H1 (cell line): ENCODE data around the gene AKT1S1. TPM values are rescaled to one million over a fixed set of nuclear protein-coding genes. Genes with fewer than 3 reads are reported as not detected.

ENCODE experiments used
- BACH1 ChIP-seq: IDR thresholded peaks from 2 replicates; pipeline ENCODE4 v1.6.1; 2012; ENCODE audit warnings: low read length, improper control_type of control experiment
- CHD1 ChIP-seq: IDR thresholded peaks from 2 replicates; pipeline ENCODE4 v1.6.1; 2012; ENCODE audit warnings: low read depth, low read length, improper control_type of control experiment
- HDAC2 ChIP-seq, 2 experiments: fragments of 300-600 bp in 1 of 2; sonication (generic) in 1 of 2; IDR thresholded peaks; 2 replicates each; pipeline ENCODE4 v1.6.1; 2011 to 2012; ENCODE audit warnings: low read depth in 2 of 2, low read length in 2 of 2, mild to moderate bottlenecking in 2 of 2, moderate library complexity in 2 of 2, borderline replicate concordance in 1 of 2, inconsistent platforms in 1 of 2
- HDAC6 ChIP-seq: IDR thresholded peaks from one replicate; pipeline ENCODE4 v1.7.1; 2012; ENCODE audit warnings: low read depth, mild to moderate bottlenecking, inconsistent platforms, low read length, moderate library complexity
- RAD21 ChIP-seq, 2 experiments: IDR thresholded peaks in 1 of 2; conservative IDR thresholded peaks in 1 of 2; 2 replicates each; pipeline ENCODE4 v1.6.1; 2011; ENCODE audit warnings: low read depth in 2 of 2, low read length in 2 of 2, improper control_type of control experiment in 1 of 2, inconsistent platforms in 1 of 2, mild to moderate bottlenecking in 1 of 2, moderate library complexity in 1 of 2
- RNF2 ChIP-seq: fragments of 200-900, 300-1000 bp; sonication (generic); IDR thresholded peaks from 2 replicates; pipeline ENCODE4 v1.7.1; 2016; ENCODE audit warnings: borderline replicate concordance, low read depth, mild to moderate bottlenecking, antibody characterized with exemption, low read length; ENCODE audit not compliant: poor library complexity, severe bottlenecking; ENCODE audit errors: missing control alignments
- SIX5 ChIP-seq: IDR thresholded peaks from 2 replicates; pipeline ENCODE4 v1.6.1; 2011; ENCODE audit warnings: mild to moderate bottlenecking, low read depth, low read length
- SRF ChIP-seq: IDR thresholded peaks from 2 replicates; pipeline ENCODE4 v1.6.1; 2011; ENCODE audit warnings: mild to moderate bottlenecking, low read depth, low read length, moderate library complexity
- TAF7 ChIP-seq: optimal IDR thresholded peaks from 2 replicates; pipeline ENCODE3; 2011; ENCODE audit warnings: low read depth, mild to moderate bottlenecking, inconsistent platforms, low read length, moderate library complexity, borderline replicate concordance
- ZNF274 ChIP-seq: IDR thresholded peaks from 2 replicates; pipeline ENCODE4 v1.7.0; 2012; ENCODE audit warnings: low read length, borderline replicate concordance; ENCODE audit errors: extremely low read depth
- polyA plus RNA-seq, 7 experiments: library from polyadenylated mRNA; depleted of rRNA in 3 of 7; stranded (reverse) in 5 of 7; unstranded in 2 of 7; fragments of >200 nt in 5 of 7; fragments of 200-250 nt in 2 of 7; gene quantifications; 1 replicate in 5 of 7; 2 replicates in 1 of 7; 4 replicates in 1 of 7; pipeline versions ENCODE4 v1.2.1 to v1.2.3, GENCODE V29; 2011 to 2013; ENCODE audit warnings: missing spikeins in 2 of 7, mixed read lengths in 2 of 7
- total RNA-seq: library from RNA; stranded (reverse); fragmentation: NEBNext Ultra II Directional; extraction: Animal tissue kit (Norgen Biotek cat#: 25700); gene quantifications from 2 replicates; pipeline ENCODE4 v1.2.1, GENCODE V29; 2021
- TF ChIP-seq, protein P1 (sequence below): fragments of 300-600 bp; sonication (generic); IDR thresholded peaks from 2 replicates; pipeline ENCODE4 v1.7.1; 2012; ENCODE audit warnings: low read length, moderate library complexity, mild to moderate bottlenecking, inconsistent platforms; ENCODE audit not compliant: insufficient replicate concordance

Gene AKT1S1
- total and polyA plus RNA-seq, 2 of the 8 experiments (the other 6 are each of a cell fraction or from before 2014, with no cell fraction given) = 40.7 to 45.9 TPM

DNA sequence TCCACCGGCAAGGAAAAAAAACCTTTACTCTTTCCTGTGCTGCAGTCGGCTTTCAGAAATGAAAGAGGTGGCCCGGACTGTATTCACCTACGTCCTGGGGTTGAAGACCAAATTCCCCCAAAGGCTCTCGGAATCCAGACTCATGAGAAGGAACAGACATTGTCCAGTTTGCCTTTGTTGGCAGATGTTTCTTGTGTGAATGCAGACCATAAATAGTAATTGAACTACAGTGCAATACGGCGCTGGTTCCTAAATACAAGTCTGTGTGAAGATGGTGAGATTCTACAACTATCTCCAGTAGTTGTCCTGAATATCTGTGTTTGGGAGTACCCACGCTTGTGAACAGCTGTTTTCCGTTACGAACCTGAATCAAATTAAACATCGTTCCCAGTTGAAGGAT lies 37.4 kb downstream of the AKT1S1 start (continued):
- TF ChIP-seq, protein P1, sequence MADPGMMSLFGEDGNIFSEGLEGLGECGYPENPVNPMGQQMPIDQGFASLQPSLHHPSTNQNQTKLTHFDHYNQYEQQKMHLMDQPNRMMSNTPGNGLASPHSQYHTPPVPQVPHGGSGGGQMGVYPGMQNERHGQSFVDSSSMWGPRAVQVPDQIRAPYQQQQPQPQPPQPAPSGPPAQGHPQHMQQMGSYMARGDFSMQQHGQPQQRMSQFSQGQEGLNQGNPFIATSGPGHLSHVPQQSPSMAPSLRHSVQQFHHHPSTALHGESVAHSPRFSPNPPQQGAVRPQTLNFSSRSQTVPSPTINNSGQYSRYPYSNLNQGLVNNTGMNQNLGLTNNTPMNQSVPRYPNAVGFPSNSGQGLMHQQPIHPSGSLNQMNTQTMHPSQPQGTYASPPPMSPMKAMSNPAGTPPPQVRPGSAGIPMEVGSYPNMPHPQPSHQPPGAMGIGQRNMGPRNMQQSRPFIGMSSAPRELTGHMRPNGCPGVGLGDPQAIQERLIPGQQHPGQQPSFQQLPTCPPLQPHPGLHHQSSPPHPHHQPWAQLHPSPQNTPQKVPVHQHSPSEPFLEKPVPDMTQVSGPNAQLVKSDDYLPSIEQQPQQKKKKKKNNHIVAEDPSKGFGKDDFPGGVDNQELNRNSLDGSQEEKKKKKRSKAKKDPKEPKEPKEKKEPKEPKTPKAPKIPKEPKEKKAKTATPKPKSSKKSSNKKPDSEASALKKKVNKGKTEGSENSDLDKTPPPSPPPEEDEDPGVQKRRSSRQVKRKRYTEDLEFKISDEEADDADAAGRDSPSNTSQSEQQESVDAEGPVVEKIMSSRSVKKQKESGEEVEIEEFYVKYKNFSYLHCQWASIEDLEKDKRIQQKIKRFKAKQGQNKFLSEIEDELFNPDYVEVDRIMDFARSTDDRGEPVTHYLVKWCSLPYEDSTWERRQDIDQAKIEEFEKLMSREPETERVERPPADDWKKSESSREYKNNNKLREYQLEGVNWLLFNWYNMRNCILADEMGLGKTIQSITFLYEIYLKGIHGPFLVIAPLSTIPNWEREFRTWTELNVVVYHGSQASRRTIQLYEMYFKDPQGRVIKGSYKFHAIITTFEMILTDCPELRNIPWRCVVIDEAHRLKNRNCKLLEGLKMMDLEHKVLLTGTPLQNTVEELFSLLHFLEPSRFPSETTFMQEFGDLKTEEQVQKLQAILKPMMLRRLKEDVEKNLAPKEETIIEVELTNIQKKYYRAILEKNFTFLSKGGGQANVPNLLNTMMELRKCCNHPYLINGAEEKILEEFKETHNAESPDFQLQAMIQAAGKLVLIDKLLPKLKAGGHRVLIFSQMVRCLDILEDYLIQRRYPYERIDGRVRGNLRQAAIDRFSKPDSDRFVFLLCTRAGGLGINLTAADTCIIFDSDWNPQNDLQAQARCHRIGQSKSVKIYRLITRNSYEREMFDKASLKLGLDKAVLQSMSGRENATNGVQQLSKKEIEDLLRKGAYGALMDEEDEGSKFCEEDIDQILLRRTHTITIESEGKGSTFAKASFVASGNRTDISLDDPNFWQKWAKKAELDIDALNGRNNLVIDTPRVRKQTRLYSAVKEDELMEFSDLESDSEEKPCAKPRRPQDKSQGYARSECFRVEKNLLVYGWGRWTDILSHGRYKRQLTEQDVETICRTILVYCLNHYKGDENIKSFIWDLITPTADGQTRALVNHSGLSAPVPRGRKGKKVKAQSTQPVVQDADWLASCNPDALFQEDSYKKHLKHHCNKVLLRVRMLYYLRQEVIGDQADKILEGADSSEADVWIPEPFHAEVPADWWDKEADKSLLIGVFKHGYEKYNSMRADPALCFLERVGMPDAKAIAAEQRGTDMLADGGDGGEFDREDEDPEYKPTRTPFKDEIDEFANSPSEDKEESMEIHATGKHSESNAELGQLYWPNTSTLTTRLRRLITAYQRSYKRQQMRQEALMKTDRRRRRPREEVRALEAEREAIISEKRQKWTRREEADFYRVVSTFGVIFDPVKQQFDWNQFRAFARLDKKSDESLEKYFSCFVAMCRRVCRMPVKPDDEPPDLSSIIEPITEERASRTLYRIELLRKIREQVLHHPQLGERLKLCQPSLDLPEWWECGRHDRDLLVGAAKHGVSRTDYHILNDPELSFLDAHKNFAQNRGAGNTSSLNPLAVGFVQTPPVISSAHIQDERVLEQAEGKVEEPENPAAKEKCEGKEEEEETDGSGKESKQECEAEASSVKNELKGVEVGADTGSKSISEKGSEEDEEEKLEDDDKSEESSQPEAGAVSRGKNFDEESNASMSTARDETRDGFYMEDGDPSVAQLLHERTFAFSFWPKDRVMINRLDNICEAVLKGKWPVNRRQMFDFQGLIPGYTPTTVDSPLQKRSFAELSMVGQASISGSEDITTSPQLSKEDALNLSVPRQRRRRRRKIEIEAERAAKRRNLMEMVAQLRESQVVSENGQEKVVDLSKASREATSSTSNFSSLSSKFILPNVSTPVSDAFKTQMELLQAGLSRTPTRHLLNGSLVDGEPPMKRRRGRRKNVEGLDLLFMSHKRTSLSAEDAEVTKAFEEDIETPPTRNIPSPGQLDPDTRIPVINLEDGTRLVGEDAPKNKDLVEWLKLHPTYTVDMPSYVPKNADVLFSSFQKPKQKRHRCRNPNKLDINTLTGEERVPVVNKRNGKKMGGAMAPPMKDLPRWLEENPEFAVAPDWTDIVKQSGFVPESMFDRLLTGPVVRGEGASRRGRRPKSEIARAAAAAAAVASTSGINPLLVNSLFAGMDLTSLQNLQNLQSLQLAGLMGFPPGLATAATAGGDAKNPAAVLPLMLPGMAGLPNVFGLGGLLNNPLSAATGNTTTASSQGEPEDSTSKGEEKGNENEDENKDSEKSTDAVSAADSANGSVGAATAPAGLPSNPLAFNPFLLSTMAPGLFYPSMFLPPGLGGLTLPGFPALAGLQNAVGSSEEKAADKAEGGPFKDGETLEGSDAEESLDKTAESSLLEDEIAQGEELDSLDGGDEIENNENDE = no peak
- no peak for TF ChIP-seq SIX5
- TF ChIP-seq SRF = no peak
- TF ChIP-seq RNF2 = no peak
- no peak for TF ChIP-seq ZNF274
- no peak for TF ChIP-seq CHD1
- no peak for TF ChIP-seq HDAC2 (IDR thresholded peaks at IDR 0.05; ENCODE audit: borderline replicate concordance in 1 of 2, low read depth in 2 of 2, low read length in 2 of 2)
- TF ChIP-seq RAD21 (IDR thresholded peaks at IDR 0.05 in 1 of 2, conservative IDR thresholded peaks at IDR 0.05 in 1 of 2; ENCODE audit: low read depth in 2 of 2, low read length in 2 of 2) = no peak
- no peak for TF ChIP-seq HDAC6
- TF ChIP-seq TAF7 = no peak
- TF ChIP-seq BACH1 = no peak
